ENCODE data around the gene RAB44.
"Not testable (repeated sequence)": the region's sequence is repeated elsewhere in the genome, so short reads cannot be mapped to it uniquely, and the experiment has no call there.

Gene RAB44

DNA sequence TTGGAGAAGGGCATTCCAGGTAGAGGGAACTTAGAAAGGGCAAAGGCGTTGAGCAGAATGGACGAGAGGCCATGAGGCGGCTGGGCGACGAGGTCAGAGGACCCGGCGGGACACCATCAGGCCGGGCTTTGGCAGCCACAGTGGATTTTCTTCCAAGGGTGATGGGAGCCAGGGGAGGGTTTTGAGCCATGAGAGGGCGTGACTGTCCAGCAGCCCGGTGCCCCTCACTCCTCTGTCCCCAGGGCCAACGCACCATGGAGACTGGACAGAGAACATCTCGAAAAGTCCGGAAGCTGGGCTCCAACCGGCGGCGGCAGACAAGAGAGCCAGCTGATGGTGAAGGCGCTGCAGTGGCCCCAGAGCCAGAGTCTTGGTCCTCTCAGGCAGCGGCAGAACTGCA lies 6.4 kb downstream of the RAB44 start:
- DNase-seq (ENCODE audit: insufficient read length, low spot score) (no peak), FAIRE-seq (no peak)
- TF ChIP-seq, protein P1, sequence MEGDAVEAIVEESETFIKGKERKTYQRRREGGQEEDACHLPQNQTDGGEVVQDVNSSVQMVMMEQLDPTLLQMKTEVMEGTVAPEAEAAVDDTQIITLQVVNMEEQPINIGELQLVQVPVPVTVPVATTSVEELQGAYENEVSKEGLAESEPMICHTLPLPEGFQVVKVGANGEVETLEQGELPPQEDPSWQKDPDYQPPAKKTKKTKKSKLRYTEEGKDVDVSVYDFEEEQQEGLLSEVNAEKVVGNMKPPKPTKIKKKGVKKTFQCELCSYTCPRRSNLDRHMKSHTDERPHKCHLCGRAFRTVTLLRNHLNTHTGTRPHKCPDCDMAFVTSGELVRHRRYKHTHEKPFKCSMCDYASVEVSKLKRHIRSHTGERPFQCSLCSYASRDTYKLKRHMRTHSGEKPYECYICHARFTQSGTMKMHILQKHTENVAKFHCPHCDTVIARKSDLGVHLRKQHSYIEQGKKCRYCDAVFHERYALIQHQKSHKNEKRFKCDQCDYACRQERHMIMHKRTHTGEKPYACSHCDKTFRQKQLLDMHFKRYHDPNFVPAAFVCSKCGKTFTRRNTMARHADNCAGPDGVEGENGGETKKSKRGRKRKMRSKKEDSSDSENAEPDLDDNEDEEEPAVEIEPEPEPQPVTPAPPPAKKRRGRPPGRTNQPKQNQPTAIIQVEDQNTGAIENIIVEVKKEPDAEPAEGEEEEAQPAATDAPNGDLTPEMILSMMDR (IDR thresholded peaks at IDR 0.05; ENCODE audit: insufficient read depth, missing control alignments), result no peak

DNA sequence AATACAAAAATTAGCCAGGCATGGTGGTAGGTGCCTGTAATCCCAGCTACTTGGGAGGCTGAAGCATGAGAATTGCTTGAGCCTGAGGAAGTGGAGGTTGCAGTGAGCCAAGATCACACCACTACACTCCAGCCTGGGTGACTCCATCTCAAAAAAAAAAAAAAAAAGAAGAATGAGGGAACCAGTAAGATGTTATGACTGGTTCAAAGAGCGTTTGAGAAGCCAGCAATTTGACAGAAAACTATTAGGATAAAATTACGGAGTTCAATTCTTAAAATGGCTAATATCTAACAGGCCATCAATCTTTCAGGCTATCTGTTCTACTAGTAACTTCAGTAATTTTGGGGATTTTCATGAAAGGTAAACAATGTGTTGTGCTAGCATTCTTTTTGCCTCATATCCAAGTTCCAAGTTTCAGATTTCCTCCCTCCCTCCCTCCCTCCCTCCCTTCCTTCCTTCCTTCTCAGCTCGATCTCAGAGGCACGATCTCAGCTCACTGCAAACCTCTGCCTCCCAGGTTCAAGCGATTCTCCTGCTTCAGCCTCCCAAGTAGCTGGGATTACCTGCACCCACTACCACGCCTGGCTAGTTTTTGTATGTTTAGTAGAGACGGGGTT lies 7.4 kb downstream of the RAB44 start:
- not testable (repeated sequence) for FAIRE-seq; DNase-seq (ENCODE audit: insufficient read length, low spot score)

DNA sequence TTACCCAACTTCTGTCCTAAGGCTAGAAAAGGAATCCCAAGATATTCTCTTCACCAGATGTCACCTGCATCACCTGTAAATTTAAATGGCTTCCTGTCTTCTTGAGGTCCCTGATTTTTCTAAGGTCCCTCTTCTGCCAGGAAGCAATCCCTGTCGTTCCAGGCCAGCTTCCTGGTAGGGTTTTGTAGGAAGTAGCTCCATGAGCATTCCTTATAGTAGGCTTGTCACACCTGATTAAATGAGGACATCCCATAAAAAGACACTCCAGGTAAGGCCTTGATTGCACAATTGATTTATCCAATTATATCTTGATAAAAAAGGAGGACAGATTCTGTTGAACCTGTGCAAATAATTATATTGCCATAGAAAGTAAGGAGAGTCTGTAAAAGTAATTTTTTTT lies 8.7 kb downstream of the RAB44 start:
- FAIRE-seq (no peak), DNase-seq (ENCODE audit: insufficient read length, low spot score) (no peak)
- TF ChIP-seq, protein P1 (IDR thresholded peaks at IDR 0.05; ENCODE audit: insufficient read depth, missing control alignments), result no peak

DNA sequence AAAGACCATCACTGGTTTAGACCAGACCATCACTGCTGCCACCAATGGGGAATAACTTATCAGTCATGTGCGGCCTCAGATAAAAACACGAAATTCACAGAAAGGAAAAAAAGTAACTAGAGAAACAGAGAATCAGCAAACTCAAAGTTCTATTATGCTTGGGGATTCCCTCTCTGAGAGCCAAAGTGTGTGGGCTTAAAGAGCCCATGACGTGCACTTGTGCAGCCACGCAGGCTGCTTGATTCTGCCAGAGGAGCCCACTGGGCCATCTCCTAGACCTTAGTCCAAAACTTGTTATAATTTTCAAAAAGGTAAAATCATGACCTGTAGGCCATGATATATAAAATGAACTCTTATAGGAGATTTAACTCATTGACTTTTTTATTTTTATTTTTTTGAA lies 15.2 kb downstream of the RAB44 start:
- FAIRE-seq (no peak), DNase-seq (ENCODE audit: insufficient read length, low spot score) (no peak)
- TF ChIP-seq, protein P1 (IDR thresholded peaks at IDR 0.05; ENCODE audit: insufficient read depth, missing control alignments), result no peak

DNA sequence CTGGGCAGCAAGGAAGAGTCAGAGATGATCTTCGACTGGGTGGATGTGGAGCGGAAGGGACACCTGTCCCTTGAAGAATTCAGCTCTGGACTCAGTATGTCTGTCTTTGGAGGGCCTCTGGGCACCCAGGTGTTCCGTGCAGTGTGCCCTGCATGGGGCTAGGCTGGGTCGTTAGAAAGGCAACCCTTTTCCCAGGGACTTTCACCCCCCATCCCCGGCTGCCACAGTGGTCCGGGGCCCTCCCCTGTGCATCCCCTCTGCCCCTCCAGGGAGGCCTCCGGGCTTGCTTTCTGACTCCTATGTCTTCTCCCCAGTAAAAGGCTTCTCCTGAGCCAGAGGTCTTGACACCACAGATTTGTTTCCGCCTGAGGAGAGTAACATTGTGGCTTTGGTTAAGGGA lies 16.2 kb downstream of the RAB44 start:
- TF ChIP-seq, protein P1 (IDR thresholded peaks at IDR 0.05; ENCODE audit: insufficient read depth, missing control alignments), result no peak
- FAIRE-seq, result no peak
- DNase-seq (ENCODE audit: insufficient read length, low spot score), result no peak

DNA sequence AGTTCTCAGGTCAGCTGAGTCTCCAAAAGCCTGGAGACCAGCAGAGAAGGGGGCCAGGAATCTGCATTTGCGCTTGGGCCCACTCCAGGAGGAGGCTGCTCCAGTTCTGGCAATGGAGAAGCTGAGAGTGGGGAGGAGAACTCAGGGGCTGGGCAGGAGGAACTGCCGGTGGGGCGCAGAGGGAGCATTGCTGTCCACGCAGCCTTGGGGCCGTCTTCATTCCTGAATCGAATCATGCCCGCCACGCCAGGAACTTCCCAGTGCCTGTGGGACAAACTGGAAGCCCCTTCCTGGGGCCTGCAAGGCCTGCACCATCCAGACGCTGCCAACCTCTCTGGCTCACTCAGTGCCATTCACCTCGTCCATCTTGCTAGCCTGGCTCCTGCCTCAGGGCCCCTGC lies 16.9 kb downstream of the RAB44 start:
- no peak for DNase-seq (ENCODE audit: insufficient read length, low spot score)
- TF ChIP-seq, protein P1 (IDR thresholded peaks at IDR 0.05; ENCODE audit: insufficient read depth, missing control alignments), result no peak
- FAIRE-seq, result no peak

DNA sequence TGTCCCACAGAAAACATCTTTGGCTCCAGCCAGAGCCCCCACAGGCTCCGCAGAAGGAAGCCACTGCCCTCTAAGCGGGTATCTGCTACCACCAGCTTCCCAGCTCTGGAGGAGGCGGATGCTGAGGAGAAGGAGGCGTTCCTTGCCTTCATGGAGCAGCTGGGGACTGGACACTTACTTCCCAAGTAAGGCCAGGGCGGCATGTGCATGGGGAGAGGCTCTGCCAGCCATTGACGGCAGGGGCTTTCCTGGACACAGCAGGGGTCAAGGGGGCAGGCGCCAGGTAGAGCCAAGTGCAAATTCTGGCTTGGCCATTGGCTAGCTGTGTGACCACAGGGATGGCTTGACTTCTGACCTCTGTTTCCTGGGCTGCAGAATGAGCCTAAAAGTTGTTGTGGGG lies 17.8 kb downstream of the RAB44 start:
- FAIRE-seq (no peak), DNase-seq (ENCODE audit: insufficient read length, low spot score) (no peak)
- TF ChIP-seq, protein P1 (IDR thresholded peaks at IDR 0.05; ENCODE audit: insufficient read depth, missing control alignments), result no peak
